ENCODE results near the gene CDKAL1. TPM values are rescaled to one million over a fixed set of nuclear protein-coding genes. Genes with fewer than 3 reads are reported as not detected.

CDKAL1 gene
- total RNA-seq, 1 experiment from 2014 or later, result 20.6 TPM

DNA sequence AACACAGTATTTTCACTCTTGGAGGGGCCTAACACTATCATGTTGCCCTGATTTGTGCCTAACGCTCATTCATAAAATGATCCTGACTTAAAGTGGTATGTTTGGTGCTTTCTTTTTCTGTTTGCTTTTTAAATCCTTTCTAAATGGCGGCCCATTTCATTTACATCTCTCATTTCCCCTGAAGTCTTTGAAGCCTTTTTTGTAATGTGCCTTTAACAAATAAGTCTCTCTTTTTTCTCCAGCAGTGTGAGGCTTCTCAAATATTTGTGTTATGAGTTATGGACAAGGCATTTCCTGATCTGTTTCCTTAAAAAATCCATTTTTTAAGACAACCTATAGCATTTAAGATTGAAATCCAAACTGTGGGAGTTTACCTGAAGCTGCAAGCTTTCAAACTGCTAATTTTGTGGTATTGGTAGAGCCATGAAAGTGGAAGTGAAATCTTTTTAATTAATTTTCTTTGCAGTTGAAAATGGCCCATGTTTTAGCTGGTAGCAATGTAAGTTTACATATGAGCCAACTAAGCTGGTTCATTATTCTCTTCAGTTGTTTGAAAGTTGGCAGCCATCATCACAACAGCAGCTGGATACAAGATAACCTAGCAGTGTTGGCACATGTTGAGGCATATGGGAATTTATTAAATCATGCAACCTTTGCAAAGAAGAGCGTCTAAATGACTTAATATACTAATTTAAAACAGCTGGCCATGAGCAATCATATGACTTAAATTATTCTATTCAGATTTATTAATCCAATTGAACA, 469.7 kb downstream of the CDKAL1 start:
- H3K4me3 Mint-ChIP-seq, result no peak overlapping the region
- TF ChIP-seq ZNF263 (CRISPR knock-in tag; IDR thresholded peaks at IDR 0.05; ENCODE audit: low read depth), result no peak
- peak; percentile 55 for TF ChIP-seq GABPB1 (CRISPR knock-in tag; IDR thresholded peaks at IDR 0.05)
- no peak for ATAC-seq
- H3K36me3 Mint-ChIP-seq, result no peaks in the 10 kb centered on the region
- H3K9me3 Mint-ChIP-seq, result no peaks in the 10 kb centered on the region
- no peak for DNase-seq (ENCODE audit: low spot score)
- ChIA-PET CTCF (no interaction called here), POLR2A (no interaction called here)
- H3K27me3 Mint-ChIP-seq (ENCODE audit: low read depth), result no peaks in the 10 kb centered on the region
- H3K4me1 Mint-ChIP-seq, result peaks cover 18% of the 10 kb centered on the region
- H3K27ac Mint-ChIP-seq, result peak overlapping the region; percentile 60

- TF ChIP-seq JUN (CRISPR knock-in tag; IDR thresholded peaks at IDR 0.05) (no peak), FOXP4 (CRISPR knock-in tag; IDR thresholded peaks at IDR 0.05) (no peak), SP1 (CRISPR knock-in tag; conservative IDR thresholded peaks at IDR 0.05) (no peak), ZNF396 (CRISPR knock-in tag; IDR thresholded peaks at IDR 0.05; ENCODE audit: borderline replicate concordance) (no peak), NR3C1 (CRISPR knock-in tag; conservative IDR thresholded peaks at IDR 0.05; ENCODE audit: low read depth) (no peak), SMAD4 (CRISPR knock-in tag; IDR thresholded peaks at IDR 0.05) (no peak), ZNF425 (CRISPR knock-in tag; conservative IDR thresholded peaks at IDR 0.05) (no peak), TP53 (CRISPR knock-in tag; IDR thresholded peaks at IDR 0.05) (no peak), CREM (CRISPR knock-in tag; IDR thresholded peaks at IDR 0.05) (no peak), TEAD1 (CRISPR knock-in tag; IDR thresholded peaks at IDR 0.05) (no peak)
- TF ChIP-seq, protein P1, sequence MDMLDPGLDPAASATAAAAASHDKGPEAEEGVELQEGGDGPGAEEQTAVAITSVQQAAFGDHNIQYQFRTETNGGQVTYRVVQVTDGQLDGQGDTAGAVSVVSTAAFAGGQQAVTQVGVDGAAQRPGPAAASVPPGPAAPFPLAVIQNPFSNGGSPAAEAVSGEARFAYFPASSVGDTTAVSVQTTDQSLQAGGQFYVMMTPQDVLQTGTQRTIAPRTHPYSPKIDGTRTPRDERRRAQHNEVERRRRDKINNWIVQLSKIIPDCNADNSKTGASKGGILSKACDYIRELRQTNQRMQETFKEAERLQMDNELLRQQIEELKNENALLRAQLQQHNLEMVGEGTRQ (CRISPR knock-in tag; IDR thresholded peaks at IDR 0.05), result no peak
- TF ChIP-seq, protein P2, sequence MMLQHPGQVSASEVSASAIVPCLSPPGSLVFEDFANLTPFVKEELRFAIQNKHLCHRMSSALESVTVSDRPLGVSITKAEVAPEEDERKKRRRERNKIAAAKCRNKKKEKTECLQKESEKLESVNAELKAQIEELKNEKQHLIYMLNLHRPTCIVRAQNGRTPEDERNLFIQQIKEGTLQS (CRISPR knock-in tag; conservative IDR thresholded peaks at IDR 0.05), result no peak
- TF ChIP-seq, protein P3, sequence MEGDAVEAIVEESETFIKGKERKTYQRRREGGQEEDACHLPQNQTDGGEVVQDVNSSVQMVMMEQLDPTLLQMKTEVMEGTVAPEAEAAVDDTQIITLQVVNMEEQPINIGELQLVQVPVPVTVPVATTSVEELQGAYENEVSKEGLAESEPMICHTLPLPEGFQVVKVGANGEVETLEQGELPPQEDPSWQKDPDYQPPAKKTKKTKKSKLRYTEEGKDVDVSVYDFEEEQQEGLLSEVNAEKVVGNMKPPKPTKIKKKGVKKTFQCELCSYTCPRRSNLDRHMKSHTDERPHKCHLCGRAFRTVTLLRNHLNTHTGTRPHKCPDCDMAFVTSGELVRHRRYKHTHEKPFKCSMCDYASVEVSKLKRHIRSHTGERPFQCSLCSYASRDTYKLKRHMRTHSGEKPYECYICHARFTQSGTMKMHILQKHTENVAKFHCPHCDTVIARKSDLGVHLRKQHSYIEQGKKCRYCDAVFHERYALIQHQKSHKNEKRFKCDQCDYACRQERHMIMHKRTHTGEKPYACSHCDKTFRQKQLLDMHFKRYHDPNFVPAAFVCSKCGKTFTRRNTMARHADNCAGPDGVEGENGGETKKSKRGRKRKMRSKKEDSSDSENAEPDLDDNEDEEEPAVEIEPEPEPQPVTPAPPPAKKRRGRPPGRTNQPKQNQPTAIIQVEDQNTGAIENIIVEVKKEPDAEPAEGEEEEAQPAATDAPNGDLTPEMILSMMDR (IDR thresholded peaks at IDR 0.05), result no peak
- no peak for DNase-seq (ENCODE audit: low spot score)
- H3K4me1 Mint-ChIP-seq, result peaks cover 9% of the 10 kb centered on the region
- no peaks in the 10 kb centered on the region for H3K36me3 Mint-ChIP-seq
- H3K9me3 Mint-ChIP-seq, result peaks cover 5% of the 10 kb centered on the region; the same call in 1 of the 2 replicates
- H3K27me3 Mint-ChIP-seq (ENCODE audit: low read depth), result no peaks in the 10 kb centered on the region
- no peak for ATAC-seq
- H3K27ac Mint-ChIP-seq, result no peak overlapping the region; the same call in 1 of the 2 replicates
- H3K4me3 Mint-ChIP-seq, result no peak overlapping the region
- CTCF ChIA-PET, result no interaction called here
- POLR2A ChIA-PET, result no interaction called here
These were observed 471.7 kb downstream of the CDKAL1 start for GRCh38 chr6:21005816-21006570.
